GM12891 (cell line): ENCODE results near the gene ANLN.
A peak's percentile ranks its signal among the peaks of the same experiment; 100 is the strongest.

Source experiments
- PAX5 ChIP-seq: IDR thresholded peaks from 2 replicates; pipeline ENCODE4 v1.6.1; 2011; ENCODE audit warnings: low read length, moderate library complexity, mild to moderate bottlenecking; ENCODE audit not compliant: insufficient read depth, severe bottlenecking
- POLR2A ChIP-seq: IDR thresholded peaks from 2 replicates; pipeline ENCODE4 v1.6.1; 2011; ENCODE audit warnings: low read depth, low read length, control low read depth
- POLR2AphosphoS5 ChIP-seq: IDR thresholded peaks from 2 replicates; pipeline ENCODE4 v1.6.1; 2011; ENCODE audit warnings: low read depth, low read length, control low read depth
- POU2F2 ChIP-seq: IDR thresholded peaks from 2 replicates; pipeline ENCODE4 v1.6.1; 2011; ENCODE audit warnings: low read depth, mild to moderate bottlenecking, control low read depth, low read length, moderate library complexity
- SPI1 ChIP-seq: IDR thresholded peaks from 2 replicates; pipeline ENCODE4 v1.6.1; 2011; ENCODE audit warnings: low read depth, low read length, control low read depth
- TAF1 ChIP-seq: IDR thresholded peaks from 2 replicates; pipeline ENCODE4 v1.6.1; 2011; ENCODE audit warnings: low read depth, low read length, control low read depth

DNA sequence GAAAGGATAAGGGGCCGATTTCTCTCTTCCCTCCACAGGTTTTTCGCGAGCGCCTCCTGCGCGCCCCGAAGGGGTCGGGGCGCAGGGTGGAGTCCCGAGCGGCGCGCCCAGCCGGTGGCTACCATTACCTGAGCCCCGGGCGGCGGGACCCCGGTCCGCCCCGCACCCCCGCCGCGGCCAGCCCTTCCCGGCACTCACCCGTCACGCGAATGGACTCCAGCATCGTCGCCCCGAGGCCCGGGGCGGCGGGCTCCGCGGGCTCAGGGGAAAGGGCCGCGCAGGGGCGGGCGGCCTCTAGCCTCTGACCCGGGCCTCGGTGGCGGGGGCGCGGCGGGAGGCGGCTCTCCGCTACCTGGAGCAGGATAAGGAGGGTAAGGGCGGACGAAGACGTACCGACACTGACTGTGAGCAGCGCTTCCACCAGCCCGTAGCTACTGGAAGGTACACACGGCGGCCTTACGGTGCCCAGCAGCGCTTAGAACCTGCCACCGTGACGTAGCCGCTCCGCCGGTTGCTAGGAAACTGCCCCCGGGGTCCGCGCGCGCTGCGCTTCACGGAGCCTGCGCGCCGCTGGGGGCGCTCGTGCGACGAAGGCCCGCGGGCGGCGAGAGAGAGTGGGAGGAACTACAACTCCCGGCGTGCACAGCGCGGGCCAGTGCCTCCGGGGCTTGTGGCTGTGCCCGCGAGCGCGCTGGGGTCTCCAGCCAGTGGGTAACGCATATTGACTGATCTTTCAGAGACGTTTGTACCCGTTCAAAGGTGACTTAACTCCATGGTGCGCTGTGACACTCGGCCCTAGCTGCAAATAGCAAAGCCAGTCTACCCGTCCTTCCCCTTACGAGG is 22.7 kb upstream of the ANLN start:
- TF ChIP-seq POLR2A (no peak), POLR2AphosphoS5 (no peak), TAF1 (no peak), PAX5 (peak; percentile 88), SPI1 (no peak), POU2F2 (peak; percentile 27; the same call in 1 of the 2 replicates)
